Brain microvascular endothelial cell (primary cell): ENCODE data around the gene UBALD2.
"Not testable (repeated sequence)": the region's sequence is repeated elsewhere in the genome, so short reads cannot be mapped to it uniquely, and the experiment has no call there.

Experiments
- DNase-seq: peaks from one replicate; pipeline ENCODE4 v3.0.0-alpha.2; 2020
- H3K27ac ChIP-seq: fragments of 250-450 bp; sonication (Bioruptor Pico); 2 replicates; pipeline ENCODE4 v1.5.1; 2020; ENCODE audit warnings: mild to moderate bottlenecking, moderate library complexity
- H3K27me3 ChIP-seq: fragments of 250-450 bp; sonication (Bioruptor Pico); replicated peaks from 2 replicates; pipeline ENCODE4 v1.5.1; 2020; ENCODE audit warnings: mild to moderate bottlenecking
- H3K36me3 ChIP-seq: fragments of 250-450 bp; sonication (Bioruptor Pico); replicated peaks from 2 replicates; pipeline ENCODE4 v1.5.1; 2020; ENCODE audit warnings: mild to moderate bottlenecking
- H3K4me3 ChIP-seq: 2 replicates; pipeline ENCODE4 v1.5.1; 2011; ENCODE audit warnings: low read depth, mild to moderate bottlenecking, control low read depth, low read length, moderate library complexity
- in situ Hi-C: cut with HindIII; loops from 2 replicates; pipeline ENCODE4 v1.10.0; 2017; ENCODE audit warnings: low sequenced_read_pairs, low pct_ligation_motif_present
- TF ChIP-seq, protein P1 (sequence below): IDR thresholded peaks from 2 replicates; pipeline ENCODE4 v1.5.1; 2011; ENCODE audit warnings: low read depth, mild to moderate bottlenecking, moderate library complexity, low read length, control low read depth, inconsistent platforms; ENCODE audit errors: missing control alignments

UBALD2 gene

DNA sequence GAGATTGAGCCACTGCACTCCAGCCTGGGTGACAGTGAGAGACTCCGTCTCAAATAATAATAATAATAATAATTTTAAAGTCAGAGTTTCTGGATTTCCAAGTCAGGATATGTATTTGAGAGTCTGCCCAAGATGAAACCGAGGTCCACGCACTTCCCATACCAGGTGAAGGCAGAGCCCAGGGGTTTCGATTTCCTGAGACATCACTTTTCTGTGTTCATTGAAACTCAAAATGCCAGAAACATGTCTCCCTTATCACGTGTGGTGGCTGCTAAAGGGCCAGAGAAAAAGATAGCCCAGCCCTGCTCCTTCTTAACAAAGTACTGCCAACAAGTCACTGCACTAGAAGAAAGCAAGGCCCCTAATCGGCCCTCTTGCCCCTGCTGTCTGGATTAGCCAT is 15.0 kb upstream of the UBALD2 start:
- Histone ChIP-seq H3K27me3 (no peaks in the 10 kb centered on the region), H3K4me3 (no peak overlapping the region), H3K36me3 (no peaks in the 10 kb centered on the region), H3K27ac (no peak overlapping the region)
- DNase-seq, result no peak
- in situ Hi-C loops, result loop anchor here (25.0 kb wide), 1 partner anchor 88 kb away; no protein-coding TSS in a partner anchor
- TF ChIP-seq, protein P1, sequence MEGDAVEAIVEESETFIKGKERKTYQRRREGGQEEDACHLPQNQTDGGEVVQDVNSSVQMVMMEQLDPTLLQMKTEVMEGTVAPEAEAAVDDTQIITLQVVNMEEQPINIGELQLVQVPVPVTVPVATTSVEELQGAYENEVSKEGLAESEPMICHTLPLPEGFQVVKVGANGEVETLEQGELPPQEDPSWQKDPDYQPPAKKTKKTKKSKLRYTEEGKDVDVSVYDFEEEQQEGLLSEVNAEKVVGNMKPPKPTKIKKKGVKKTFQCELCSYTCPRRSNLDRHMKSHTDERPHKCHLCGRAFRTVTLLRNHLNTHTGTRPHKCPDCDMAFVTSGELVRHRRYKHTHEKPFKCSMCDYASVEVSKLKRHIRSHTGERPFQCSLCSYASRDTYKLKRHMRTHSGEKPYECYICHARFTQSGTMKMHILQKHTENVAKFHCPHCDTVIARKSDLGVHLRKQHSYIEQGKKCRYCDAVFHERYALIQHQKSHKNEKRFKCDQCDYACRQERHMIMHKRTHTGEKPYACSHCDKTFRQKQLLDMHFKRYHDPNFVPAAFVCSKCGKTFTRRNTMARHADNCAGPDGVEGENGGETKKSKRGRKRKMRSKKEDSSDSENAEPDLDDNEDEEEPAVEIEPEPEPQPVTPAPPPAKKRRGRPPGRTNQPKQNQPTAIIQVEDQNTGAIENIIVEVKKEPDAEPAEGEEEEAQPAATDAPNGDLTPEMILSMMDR, result no peak

DNA sequence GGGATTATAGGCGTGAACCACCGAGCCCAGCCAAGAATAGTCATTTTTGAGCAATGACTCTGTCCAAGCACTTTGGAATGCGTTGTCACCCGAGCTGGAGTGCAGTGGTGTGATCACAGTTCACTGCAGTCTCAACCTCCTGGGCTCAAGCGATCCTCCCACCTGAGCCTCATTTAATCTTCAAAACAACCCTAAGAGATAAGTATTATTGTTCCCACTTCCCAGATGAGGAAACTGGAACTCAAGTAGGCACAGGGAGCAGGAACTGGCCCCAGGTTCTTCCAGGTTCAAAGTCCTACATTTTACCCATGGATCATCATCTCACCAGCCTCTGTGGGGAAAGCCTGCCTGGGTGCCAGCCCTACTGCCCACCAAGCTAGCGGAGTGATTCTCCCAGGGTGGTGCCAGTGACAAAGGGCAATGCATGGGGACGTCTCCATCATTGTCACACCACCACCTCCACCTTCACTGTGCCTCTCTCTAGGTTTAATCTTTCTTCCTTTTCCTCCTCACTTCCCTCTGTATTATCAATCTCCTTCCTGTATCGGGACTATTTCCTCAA is 13.6 kb upstream of the UBALD2 start:
- in situ Hi-C loops, result loop anchor here (25.0 kb wide), 1 partner anchor 89 kb away; no protein-coding TSS in a partner anchor
- no peak overlapping the region for H3K27ac ChIP-seq
- no peak overlapping the region for H3K4me3 ChIP-seq
- H3K27me3 ChIP-seq, result no peaks in the 10 kb centered on the region
- no peak for DNase-seq
- no peaks in the 10 kb centered on the region for H3K36me3 ChIP-seq
- TF ChIP-seq, protein P1, result no peak

DNA sequence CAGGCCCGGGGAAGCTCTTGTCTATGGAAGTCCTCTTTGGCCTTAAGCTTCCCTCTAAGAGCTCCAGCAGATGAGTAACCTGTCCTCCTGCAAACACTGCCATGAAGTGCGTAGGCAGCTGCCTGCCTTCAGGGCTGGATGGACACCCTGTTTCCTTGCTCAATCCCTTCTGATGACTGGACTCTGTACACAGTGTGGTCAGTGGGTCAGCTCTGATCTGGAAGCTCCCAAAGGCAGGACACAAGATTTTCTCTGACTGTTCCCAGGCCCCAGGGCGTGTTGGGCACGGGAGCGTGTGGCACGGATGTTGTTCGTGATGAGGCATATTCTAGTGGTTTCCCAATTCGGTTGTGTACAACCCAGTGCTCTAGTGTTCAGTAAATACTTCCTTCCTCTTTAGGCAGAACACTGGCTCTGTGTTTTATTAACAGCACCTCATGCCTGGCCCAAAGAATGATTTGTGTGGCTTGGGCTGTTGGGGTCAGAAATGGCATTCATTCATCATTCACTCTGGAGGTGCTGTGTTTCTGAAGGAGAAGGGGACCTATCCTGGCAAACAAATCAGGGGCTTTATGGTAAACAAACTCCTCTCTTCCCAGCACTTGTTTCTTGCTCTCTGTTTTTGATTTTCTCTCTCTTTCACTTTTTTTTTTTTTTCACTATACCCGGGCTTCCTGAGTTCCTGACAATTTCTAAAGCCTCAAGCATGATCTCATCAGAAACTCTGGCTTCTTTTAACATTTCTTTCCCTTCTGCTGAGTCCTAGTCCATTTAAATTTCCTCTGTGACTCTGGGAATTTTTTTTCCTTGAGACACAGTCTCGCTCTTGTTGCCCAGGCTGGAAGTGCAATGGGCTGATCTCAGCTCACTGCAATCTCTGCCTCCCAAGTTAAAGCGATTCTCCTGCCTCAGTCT is 12.9 kb upstream of the UBALD2 start:
- Histone ChIP-seq H3K27me3 (no peaks in the 10 kb centered on the region), H3K27ac (peak overlapping the region; percentile 30), H3K4me3 (no peak overlapping the region), H3K36me3 (no peaks in the 10 kb centered on the region)
- in situ Hi-C loops, result loop anchor here (25.0 kb wide), 1 partner anchor 90 kb away; no protein-coding TSS in a partner anchor
- peak; percentile 70 for DNase-seq
- TF ChIP-seq, protein P1, result no peak

DNA sequence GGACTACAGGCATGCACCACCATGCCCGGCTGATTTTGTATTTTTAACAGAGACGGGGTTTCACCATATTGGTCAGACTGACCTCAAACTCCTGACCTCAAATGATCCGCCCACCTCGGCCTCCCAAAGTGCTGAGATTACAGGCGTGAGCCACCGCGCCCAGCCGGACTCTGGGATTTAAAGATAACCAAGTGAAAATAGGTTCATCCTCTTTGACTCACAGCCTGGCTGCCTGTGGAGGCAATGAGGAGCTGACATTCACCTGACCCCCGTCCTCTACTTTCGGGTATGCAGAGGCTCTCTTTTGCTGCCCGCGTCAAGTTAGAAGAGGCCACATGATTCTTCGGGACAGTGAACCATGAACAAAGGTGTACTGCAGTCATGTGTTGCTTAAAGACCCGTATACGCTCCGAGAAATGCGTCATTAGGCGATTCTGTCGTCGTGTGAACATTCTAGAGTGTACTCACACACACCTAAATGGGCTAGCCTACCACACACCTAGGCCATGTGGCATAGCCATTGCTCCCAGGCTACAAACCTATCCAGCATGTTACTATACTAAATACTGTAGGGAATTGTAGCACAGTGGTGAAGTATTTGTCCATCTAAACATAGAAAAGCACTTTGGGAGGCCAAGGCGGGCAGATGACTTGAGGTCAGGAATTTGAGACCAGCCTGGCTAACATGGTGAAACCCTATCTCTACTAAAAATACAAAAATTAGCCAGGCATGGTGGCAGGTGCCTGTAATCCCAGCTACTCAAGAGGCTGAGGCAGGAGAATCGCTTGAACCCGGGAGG is 12.0 kb upstream of the UBALD2 start:
- not testable (repeated sequence) for DNase-seq, H3K27ac ChIP-seq
- in situ Hi-C loops, result loop anchor here (25.0 kb wide), 1 partner anchor 91 kb away; no protein-coding TSS in a partner anchor

DNA sequence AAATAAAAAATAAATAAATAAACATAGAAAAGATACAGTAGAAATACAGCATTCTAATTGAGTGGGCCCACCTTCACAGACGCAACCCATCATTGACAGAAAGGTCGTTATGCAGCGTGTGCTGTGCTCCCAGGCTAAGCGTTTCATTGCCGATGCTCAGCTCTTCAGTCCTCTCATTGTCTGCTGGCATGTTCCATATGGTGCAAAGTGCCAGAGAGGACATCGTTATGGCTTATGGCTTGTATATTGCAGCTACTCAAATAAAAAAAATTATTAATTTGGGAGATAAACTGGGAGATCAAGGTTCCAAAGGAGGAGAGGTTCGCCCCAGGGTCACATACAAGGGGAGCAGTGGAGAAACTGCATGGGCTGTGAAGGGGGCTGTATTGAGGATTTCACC is 11.3 kb upstream of the UBALD2 start:
- TF ChIP-seq, protein P1, result no peak
- in situ Hi-C loops, result loop anchor here (25.0 kb wide), 1 partner anchor 92 kb away; no protein-coding TSS in a partner anchor
- Histone ChIP-seq H3K27ac (no peak overlapping the region), H3K36me3 (no peaks in the 10 kb centered on the region), H3K27me3 (no peaks in the 10 kb centered on the region), H3K4me3 (no peak overlapping the region)
- DNase-seq, result no peak

More for the DNA sequence above, 12.0 kb upstream of the UBALD2 start:
- H3K36me3 ChIP-seq, H3K4me3 ChIP-seq, H3K27me3 ChIP-seq: not testable (repeated sequence)
